ENCODE measurements around the gene ZNF609.

Gene ZNF609

DNA sequence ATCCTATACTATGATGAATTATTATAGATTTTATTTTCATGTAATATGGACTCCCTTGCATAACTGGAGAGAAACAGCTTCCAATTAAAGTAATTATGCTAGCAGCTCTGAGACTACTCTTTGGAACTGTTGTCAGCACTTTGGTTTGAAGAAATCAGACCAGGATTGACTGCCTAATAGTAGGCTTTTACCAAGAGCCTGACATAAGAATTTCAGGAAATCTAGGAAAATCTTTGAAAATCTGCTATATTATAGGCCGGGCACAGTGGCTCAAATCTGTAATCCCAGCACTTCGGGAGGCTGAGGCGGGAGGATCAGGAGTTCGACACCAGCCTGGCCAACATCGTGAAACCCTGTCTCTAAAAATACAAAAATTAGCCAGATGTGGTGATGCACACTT, 62.9 kb downstream of the ZNF609 start:
- H3K27ac ChIP-seq (ENCODE audit: low read depth, low read length): peak overlapping the region; percentile 0
- no peak overlapping the region for H3K4me3 ChIP-seq (ENCODE audit: low read depth, low read length)
- no peaks in the 10 kb centered on the region for H3K27me3 ChIP-seq (ENCODE audit: control insufficient read depth, insufficient read depth, low read length)
- no peak overlapping the region for H3K9ac ChIP-seq (ENCODE audit: low read depth, low read length)
- H3K9me3 ChIP-seq (ENCODE audit: control insufficient read depth, insufficient read depth, low read length): no peaks in the 10 kb centered on the region
- H3K4me1 ChIP-seq (ENCODE audit: control insufficient read depth, insufficient read depth, low read length): peaks cover 26% of the 10 kb centered on the region
- H3K36me3 ChIP-seq (ENCODE audit: control insufficient read depth, insufficient read depth, low read length): no peaks in the 10 kb centered on the region

- H3K27ac ChIP-seq (ENCODE audit: low read depth, low read length): no peak overlapping the region
- no peaks in the 10 kb centered on the region for H3K27me3 ChIP-seq (ENCODE audit: control insufficient read depth, insufficient read depth, low read length)
- no peaks in the 10 kb centered on the region for H3K9me3 ChIP-seq (ENCODE audit: control insufficient read depth, insufficient read depth, low read length)
- peaks cover 26% of the 10 kb centered on the region for H3K4me1 ChIP-seq (ENCODE audit: control insufficient read depth, insufficient read depth, low read length)
- no peak overlapping the region for H3K9ac ChIP-seq (ENCODE audit: low read depth, low read length)
- no peaks in the 10 kb centered on the region for H3K36me3 ChIP-seq (ENCODE audit: control insufficient read depth, insufficient read depth, low read length)
- no peak overlapping the region for H3K4me3 ChIP-seq (ENCODE audit: low read depth, low read length)
Measured at GRCh38 chr15:64524778-64525177, 64.4 kb downstream of the ZNF609 start.

DNA sequence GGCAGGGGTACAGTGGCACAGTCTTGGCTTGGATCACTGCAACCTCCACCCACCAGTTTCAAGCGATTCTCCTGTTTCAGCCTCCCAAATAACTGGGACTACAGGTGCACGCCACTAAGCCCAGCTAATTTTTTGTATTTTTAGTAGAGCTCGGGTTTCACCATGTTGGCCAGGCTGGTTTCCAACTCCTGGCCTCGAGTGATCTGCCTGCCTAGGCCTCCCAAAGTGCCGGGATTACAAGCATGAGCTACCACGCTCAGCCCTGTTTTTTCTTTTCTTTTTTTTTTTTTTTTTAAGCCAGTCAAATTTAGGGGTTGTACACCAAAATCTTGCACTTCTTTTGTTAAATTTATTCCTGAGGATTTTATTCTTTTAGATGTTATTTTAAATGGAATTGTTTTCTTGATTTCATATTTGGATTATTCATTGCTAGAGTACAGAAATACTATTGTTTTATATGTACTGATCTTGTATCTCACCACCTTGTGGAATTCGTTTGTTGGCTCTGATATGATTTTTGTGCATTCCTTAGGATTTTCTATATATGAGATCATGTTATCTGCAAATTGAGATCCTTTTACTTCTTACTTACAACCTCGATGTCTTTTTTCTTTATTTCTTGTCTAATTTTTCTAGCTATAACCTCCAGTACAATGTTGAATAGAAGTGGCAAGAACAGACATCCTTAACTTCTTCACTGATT, 65.6 kb downstream of the ZNF609 start:
- H3K36me3 ChIP-seq (ENCODE audit: control insufficient read depth, insufficient read depth, low read length): no peaks in the 10 kb centered on the region
- H3K27ac ChIP-seq (ENCODE audit: low read depth, low read length): no peak overlapping the region
- H3K4me1 ChIP-seq (ENCODE audit: control insufficient read depth, insufficient read depth, low read length): peaks cover 24% of the 10 kb centered on the region
- H3K9ac ChIP-seq (ENCODE audit: low read depth, low read length): no peak overlapping the region; the same call in 1 of the 2 replicates
- no peaks in the 10 kb centered on the region for H3K9me3 ChIP-seq (ENCODE audit: control insufficient read depth, insufficient read depth, low read length)
- H3K27me3 ChIP-seq (ENCODE audit: control insufficient read depth, insufficient read depth, low read length): no peaks in the 10 kb centered on the region
- no peak overlapping the region for H3K4me3 ChIP-seq (ENCODE audit: low read depth, low read length)

- H3K9me3 ChIP-seq (ENCODE audit: control insufficient read depth, insufficient read depth, low read length): no peaks in the 10 kb centered on the region
- H3K27ac ChIP-seq (ENCODE audit: low read depth, low read length): peak overlapping the region; percentile 7
- H3K36me3 ChIP-seq (ENCODE audit: control insufficient read depth, insufficient read depth, low read length): no peaks in the 10 kb centered on the region
Measured at GRCh38 chr15:64527263-64527984, 67.0 kb downstream of the ZNF609 start.

GRCh38 chr15:64528871-64529270, 68.5 kb downstream of the ZNF609 start:
- Histone ChIP-seq H3K27me3 (ENCODE audit: control insufficient read depth, insufficient read depth, low read length) (no peaks in the 10 kb centered on the region), H3K9me3 (ENCODE audit: control insufficient read depth, insufficient read depth, low read length) (no peaks in the 10 kb centered on the region), H3K27ac (ENCODE audit: low read depth, low read length) (no peak overlapping the region), H3K4me1 (ENCODE audit: control insufficient read depth, insufficient read depth, low read length) (peaks cover 9% of the 10 kb centered on the region; the same call in 1 of the 2 replicates), H3K9ac (ENCODE audit: low read depth, low read length) (no peak overlapping the region), H3K4me3 (ENCODE audit: low read depth, low read length) (no peak overlapping the region), H3K36me3 (ENCODE audit: control insufficient read depth, insufficient read depth, low read length) (no peaks in the 10 kb centered on the region)

More at GRCh38 chr15:64527263-64527984, 67.0 kb downstream of the ZNF609 start:
- H3K27me3 ChIP-seq (ENCODE audit: control insufficient read depth, insufficient read depth, low read length): no peaks in the 10 kb centered on the region
- H3K4me1 ChIP-seq (ENCODE audit: control insufficient read depth, insufficient read depth, low read length): peaks cover 9% of the 10 kb centered on the region
- H3K9ac ChIP-seq (ENCODE audit: low read depth, low read length): no peak overlapping the region
- H3K4me3 ChIP-seq (ENCODE audit: low read depth, low read length): no peak overlapping the region

DNA sequence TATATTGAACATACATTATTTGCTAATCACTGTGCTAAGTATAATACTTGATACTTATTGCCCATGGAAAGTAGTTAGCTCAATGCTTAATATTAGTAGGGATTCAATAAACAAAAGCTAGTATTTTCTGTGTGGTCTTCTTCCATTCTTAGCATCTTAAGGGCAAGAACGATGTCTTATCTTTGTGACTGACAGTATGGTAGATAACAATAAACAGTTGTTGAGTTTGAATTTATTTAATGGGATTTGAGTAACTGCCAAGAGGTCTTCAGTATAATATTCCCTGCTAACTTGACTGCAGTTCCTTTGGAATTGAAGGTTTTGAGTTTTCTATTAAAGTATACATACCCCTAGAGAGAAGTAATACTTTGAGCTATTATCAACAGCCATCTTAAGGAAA, 70.1 kb downstream of the ZNF609 start:
- H3K4me1 ChIP-seq (ENCODE audit: control insufficient read depth, insufficient read depth, low read length): peaks cover 7% of the 10 kb centered on the region; the same call in 1 of the 2 replicates
- H3K4me3 ChIP-seq (ENCODE audit: low read depth, low read length): no peak overlapping the region
- H3K36me3 ChIP-seq (ENCODE audit: control insufficient read depth, insufficient read depth, low read length): no peaks in the 10 kb centered on the region
- H3K9me3 ChIP-seq (ENCODE audit: control insufficient read depth, insufficient read depth, low read length): no peaks in the 10 kb centered on the region
- no peaks in the 10 kb centered on the region for H3K27me3 ChIP-seq (ENCODE audit: control insufficient read depth, insufficient read depth, low read length)
- no peak overlapping the region for H3K27ac ChIP-seq (ENCODE audit: low read depth, low read length)
- H3K9ac ChIP-seq (ENCODE audit: low read depth, low read length): no peak overlapping the region

DNA sequence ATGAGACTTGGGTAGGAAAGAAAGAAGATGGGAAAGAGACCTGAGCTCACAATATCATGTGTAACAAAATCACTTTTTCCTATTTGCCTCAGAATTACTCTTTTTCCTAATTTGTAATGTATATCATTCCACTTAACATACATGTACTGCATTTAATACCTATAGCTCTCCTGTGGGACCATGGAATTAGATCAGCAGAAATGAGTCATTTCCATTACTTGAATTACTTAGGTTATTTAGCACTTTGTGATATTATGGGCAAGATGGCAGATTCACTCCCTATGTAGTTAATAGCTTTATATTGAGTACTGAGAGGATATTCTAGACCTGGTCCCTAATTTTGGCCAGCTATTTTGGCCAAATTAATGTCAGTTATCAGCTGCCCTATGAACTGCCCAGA, 70.5 kb downstream of the ZNF609 start:
- no peak overlapping the region for H3K9ac ChIP-seq (ENCODE audit: low read depth, low read length)
- no peak overlapping the region for H3K4me3 ChIP-seq (ENCODE audit: low read depth, low read length)
- peaks cover 4% of the 10 kb centered on the region; the same call in 1 of the 2 replicates for H3K4me1 ChIP-seq (ENCODE audit: control insufficient read depth, insufficient read depth, low read length)
- H3K27ac ChIP-seq (ENCODE audit: low read depth, low read length): no peak overlapping the region
- no peaks in the 10 kb centered on the region for H3K36me3 ChIP-seq (ENCODE audit: control insufficient read depth, insufficient read depth, low read length)
- H3K9me3 ChIP-seq (ENCODE audit: control insufficient read depth, insufficient read depth, low read length): no peaks in the 10 kb centered on the region
- no peaks in the 10 kb centered on the region for H3K27me3 ChIP-seq (ENCODE audit: control insufficient read depth, insufficient read depth, low read length)

GRCh38 chr15:64532521-64533315, 72.3 kb downstream of the ZNF609 start:
- Histone ChIP-seq H3K4me1 (ENCODE audit: control insufficient read depth, insufficient read depth, low read length) (no peaks in the 10 kb centered on the region), H3K4me3 (ENCODE audit: low read depth, low read length) (no peak overlapping the region), H3K9me3 (ENCODE audit: control insufficient read depth, insufficient read depth, low read length) (no peaks in the 10 kb centered on the region), H3K27ac (ENCODE audit: low read depth, low read length) (no peak overlapping the region), H3K27me3 (ENCODE audit: control insufficient read depth, insufficient read depth, low read length) (no peaks in the 10 kb centered on the region), H3K36me3 (ENCODE audit: control insufficient read depth, insufficient read depth, low read length) (no peaks in the 10 kb centered on the region), H3K9ac (ENCODE audit: low read depth, low read length) (no peak overlapping the region)

DNA sequence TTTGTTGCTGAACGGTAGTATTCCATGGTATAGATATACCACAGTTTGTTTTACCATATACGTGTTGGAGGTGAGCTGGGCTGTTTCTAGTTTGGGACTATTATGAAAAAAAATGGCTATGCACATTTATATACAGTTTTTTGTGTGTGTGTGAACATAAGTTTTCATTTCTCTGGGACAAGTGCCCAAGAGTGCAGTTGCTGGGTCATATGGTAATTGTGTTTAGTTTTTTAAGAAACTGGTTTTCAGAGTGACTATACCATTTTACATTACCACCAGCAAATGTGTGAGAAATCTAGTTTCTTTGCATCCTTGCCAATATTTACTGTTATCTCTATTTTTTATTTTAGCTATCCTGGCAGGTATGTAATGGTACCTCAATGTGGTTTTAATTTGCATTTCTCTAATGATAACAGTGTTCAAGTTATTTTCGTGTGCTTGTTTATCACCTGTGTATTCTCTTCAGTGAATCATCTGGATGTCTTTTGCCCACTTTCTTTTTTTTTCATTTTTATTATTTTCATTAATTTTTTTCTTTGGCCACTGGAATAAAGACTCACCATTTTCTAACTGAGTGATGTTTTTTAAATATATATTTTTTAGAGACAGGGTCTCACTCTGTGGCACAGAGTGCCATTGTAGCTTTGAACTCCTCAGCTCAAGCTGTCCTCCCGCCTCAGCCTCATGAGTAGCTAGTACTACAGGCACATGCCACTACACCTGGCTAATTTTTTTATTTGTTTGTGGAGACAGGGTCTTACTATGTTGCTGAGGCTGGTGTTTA, 75.3 kb downstream of the ZNF609 start:
- H3K27ac ChIP-seq (ENCODE audit: low read depth, low read length): no peak overlapping the region
- H3K27me3 ChIP-seq (ENCODE audit: control insufficient read depth, insufficient read depth, low read length): no peaks in the 10 kb centered on the region
- no peaks in the 10 kb centered on the region for H3K4me1 ChIP-seq (ENCODE audit: control insufficient read depth, insufficient read depth, low read length)
- H3K9me3 ChIP-seq (ENCODE audit: control insufficient read depth, insufficient read depth, low read length): no peaks in the 10 kb centered on the region
- no peak overlapping the region for H3K4me3 ChIP-seq (ENCODE audit: low read depth, low read length)
- no peaks in the 10 kb centered on the region for H3K36me3 ChIP-seq (ENCODE audit: control insufficient read depth, insufficient read depth, low read length)
- no peak overlapping the region for H3K9ac ChIP-seq (ENCODE audit: low read depth, low read length)

- no peak overlapping the region for H3K9ac ChIP-seq (ENCODE audit: low read depth, low read length)
- H3K27ac ChIP-seq (ENCODE audit: low read depth, low read length): no peak overlapping the region
Measured at GRCh38 chr15:64536244-64536836, 76.0 kb downstream of the ZNF609 start.

More at GRCh38 chr15:64536244-64536836, 76.0 kb downstream of the ZNF609 start:
- Histone ChIP-seq H3K4me3 (ENCODE audit: low read depth, low read length) (no peak overlapping the region), H3K27me3 (ENCODE audit: control insufficient read depth, insufficient read depth, low read length) (no peaks in the 10 kb centered on the region), H3K9me3 (ENCODE audit: control insufficient read depth, insufficient read depth, low read length) (no peaks in the 10 kb centered on the region), H3K36me3 (ENCODE audit: control insufficient read depth, insufficient read depth, low read length) (no peaks in the 10 kb centered on the region), H3K4me1 (ENCODE audit: control insufficient read depth, insufficient read depth, low read length) (no peaks in the 10 kb centered on the region)

All from HUES48 (cell line).